ENCODE results near the gene CARD9.

GRCh38 chr9:136409557-136410455, 36.3 kb upstream of the CARD9 start:
- TF ChIP-seq CTCF (IDR thresholded peaks at IDR 0.05) (no peak), POLR2A (IDR thresholded peaks at IDR 0.05) (no peak)

Measured in heart left ventricle (tissue), 13 donors.